ENCODE results near the gene CHRNG.

Gene CHRNG

DNA sequence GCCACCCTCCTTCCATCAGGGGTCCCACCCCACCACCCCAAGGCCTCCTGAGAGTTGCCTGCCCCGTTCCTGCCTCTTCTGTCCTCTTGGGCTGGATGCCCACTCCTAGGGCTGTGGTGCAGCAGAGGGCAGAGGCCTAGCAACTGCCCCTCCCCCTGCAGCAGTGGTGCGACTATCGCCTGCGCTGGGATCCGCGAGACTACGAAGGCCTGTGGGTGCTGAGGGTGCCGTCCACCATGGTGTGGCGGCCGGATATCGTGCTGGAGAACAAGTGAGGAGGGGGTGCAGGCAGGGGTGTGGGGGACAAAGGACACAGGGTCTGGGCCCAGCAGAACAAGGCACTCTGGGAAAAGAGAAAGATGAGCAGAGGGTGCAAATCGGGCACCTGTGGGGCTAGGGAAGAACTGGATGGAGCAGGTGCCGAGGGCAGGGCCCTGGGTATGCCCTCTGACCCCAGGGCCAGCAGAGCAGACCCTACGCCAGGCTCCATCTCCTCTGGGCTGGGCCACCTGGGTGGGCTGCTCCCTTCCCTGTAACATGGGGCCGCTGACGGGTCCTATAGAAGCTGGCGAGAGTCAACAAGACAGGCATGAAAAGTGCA is 1.0 kb downstream of the CHRNG start:
- DNase-seq (ENCODE audit: low spot score) = no peak
- TF ChIP-seq, protein P1, sequence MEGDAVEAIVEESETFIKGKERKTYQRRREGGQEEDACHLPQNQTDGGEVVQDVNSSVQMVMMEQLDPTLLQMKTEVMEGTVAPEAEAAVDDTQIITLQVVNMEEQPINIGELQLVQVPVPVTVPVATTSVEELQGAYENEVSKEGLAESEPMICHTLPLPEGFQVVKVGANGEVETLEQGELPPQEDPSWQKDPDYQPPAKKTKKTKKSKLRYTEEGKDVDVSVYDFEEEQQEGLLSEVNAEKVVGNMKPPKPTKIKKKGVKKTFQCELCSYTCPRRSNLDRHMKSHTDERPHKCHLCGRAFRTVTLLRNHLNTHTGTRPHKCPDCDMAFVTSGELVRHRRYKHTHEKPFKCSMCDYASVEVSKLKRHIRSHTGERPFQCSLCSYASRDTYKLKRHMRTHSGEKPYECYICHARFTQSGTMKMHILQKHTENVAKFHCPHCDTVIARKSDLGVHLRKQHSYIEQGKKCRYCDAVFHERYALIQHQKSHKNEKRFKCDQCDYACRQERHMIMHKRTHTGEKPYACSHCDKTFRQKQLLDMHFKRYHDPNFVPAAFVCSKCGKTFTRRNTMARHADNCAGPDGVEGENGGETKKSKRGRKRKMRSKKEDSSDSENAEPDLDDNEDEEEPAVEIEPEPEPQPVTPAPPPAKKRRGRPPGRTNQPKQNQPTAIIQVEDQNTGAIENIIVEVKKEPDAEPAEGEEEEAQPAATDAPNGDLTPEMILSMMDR (IDR thresholded peaks at IDR 0.05; ENCODE audit: extremely low read depth, insufficient read depth, missing control alignments) = no peak
- in situ Hi-C loops (cut with MboI; ENCODE audit: low pct_unique_long_range_greater_than_20kb, low sequenced_read_pairs, unreplicated experiment) = no loop called here

- TF ChIP-seq, protein P1 (IDR thresholded peaks at IDR 0.05; ENCODE audit: extremely low read depth, insufficient read depth, missing control alignments) = no peak
- DNase-seq (ENCODE audit: low spot score) = no peak
- in situ Hi-C loops (cut with MboI; ENCODE audit: low pct_unique_long_range_greater_than_20kb, low sequenced_read_pairs, unreplicated experiment) = no loop called here
Observed at GRCh38 chr2:232541195-232541960, 1.9 kb downstream of the CHRNG start.

GRCh38 chr2:232541961-232542714 is 2.6 kb downstream of the CHRNG start:
- TF ChIP-seq, protein P1 (IDR thresholded peaks at IDR 0.05; ENCODE audit: extremely low read depth, insufficient read depth, missing control alignments) = no peak
- in situ Hi-C loops (cut with MboI; ENCODE audit: low pct_unique_long_range_greater_than_20kb, low sequenced_read_pairs, unreplicated experiment) = no loop called here
- no peak for DNase-seq (ENCODE audit: low spot score)

GRCh38 chr2:232542715-232543467 is 3.4 kb downstream of the CHRNG start:
- DNase-seq (ENCODE audit: low spot score) = no peak
- in situ Hi-C loops (cut with MboI; ENCODE audit: low pct_unique_long_range_greater_than_20kb, low sequenced_read_pairs, unreplicated experiment) = no loop called here
- TF ChIP-seq, protein P1 (IDR thresholded peaks at IDR 0.05; ENCODE audit: extremely low read depth, insufficient read depth, missing control alignments) = no peak

DNA sequence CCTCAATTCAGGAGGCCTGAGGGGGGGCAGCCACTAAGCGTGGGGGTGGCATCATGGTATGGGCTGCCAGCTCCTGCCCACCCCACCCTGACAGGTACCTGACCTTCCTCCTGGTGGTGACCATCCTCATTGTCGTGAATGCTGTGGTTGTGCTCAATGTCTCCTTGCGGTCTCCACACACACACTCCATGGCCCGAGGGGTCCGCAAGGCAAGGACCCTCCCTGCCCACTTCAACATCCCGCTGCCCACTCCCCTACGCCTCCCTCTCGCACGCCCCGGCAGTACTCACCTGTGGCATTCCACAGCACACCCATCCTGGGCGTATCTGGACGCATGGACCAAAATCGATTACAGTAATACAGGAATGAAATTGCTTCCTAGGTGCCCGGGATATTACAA is 4.0 kb downstream of the CHRNG start:
- no peak for DNase-seq (ENCODE audit: low spot score)
- in situ Hi-C loops (cut with MboI; ENCODE audit: low pct_unique_long_range_greater_than_20kb, low sequenced_read_pairs, unreplicated experiment) = no loop called here
- TF ChIP-seq, protein P1 (IDR thresholded peaks at IDR 0.05; ENCODE audit: extremely low read depth, insufficient read depth, missing control alignments) = no peak

Data from GM13977 (cell line).